ENCODE measurements around the gene PAK6. TPM values are rescaled to one million over a fixed set of nuclear protein-coding genes. Genes with fewer than 3 reads are reported as not detected.

Gene PAK6
- total RNA-seq, 1 donor from 2014 or later, result 13.2 TPM

DNA sequence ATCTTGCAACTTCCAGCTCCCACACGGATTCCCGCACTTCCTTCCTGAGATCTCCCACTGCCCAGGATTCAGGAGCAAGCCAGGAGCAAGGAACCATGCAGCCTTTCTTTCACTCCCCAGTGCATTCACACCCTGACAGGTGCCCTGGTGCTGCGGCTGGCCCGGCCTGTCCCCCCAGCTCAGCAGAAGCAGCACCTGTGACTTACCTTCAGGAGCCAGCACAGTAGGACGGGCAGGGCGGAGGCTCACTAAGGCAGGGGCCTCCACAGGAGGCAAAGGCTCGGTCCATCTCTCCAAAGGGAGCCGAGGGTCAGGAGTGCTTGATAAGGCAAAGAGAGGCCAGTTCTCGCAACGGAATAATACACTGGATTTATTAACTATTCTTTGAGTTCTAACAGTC, 39.2 kb downstream of the PAK6 start:
- Mint-ChIP-seq H3K9me3 (ENCODE audit: low read depth) (no peaks in the 10 kb centered on the region), H3K27me3 (peaks cover 31% of the 10 kb centered on the region), H3K36me3 (ENCODE audit: insufficient read depth) (peaks cover 3% of the 10 kb centered on the region), H3K27ac (peak overlapping the region; percentile 30), H3K4me3 (ENCODE audit: low read depth) (no peak overlapping the region), H3K4me1 (ENCODE audit: low read depth) (peaks cover 12% of the 10 kb centered on the region)
- DNase-seq (ENCODE audit: low spot score, unreplicated experiment), result no peak
- TF ChIP-seq, protein P1, sequence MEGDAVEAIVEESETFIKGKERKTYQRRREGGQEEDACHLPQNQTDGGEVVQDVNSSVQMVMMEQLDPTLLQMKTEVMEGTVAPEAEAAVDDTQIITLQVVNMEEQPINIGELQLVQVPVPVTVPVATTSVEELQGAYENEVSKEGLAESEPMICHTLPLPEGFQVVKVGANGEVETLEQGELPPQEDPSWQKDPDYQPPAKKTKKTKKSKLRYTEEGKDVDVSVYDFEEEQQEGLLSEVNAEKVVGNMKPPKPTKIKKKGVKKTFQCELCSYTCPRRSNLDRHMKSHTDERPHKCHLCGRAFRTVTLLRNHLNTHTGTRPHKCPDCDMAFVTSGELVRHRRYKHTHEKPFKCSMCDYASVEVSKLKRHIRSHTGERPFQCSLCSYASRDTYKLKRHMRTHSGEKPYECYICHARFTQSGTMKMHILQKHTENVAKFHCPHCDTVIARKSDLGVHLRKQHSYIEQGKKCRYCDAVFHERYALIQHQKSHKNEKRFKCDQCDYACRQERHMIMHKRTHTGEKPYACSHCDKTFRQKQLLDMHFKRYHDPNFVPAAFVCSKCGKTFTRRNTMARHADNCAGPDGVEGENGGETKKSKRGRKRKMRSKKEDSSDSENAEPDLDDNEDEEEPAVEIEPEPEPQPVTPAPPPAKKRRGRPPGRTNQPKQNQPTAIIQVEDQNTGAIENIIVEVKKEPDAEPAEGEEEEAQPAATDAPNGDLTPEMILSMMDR (IDR thresholded peaks at IDR 0.05; ENCODE audit: unreplicated experiment), result no peak

DNA sequence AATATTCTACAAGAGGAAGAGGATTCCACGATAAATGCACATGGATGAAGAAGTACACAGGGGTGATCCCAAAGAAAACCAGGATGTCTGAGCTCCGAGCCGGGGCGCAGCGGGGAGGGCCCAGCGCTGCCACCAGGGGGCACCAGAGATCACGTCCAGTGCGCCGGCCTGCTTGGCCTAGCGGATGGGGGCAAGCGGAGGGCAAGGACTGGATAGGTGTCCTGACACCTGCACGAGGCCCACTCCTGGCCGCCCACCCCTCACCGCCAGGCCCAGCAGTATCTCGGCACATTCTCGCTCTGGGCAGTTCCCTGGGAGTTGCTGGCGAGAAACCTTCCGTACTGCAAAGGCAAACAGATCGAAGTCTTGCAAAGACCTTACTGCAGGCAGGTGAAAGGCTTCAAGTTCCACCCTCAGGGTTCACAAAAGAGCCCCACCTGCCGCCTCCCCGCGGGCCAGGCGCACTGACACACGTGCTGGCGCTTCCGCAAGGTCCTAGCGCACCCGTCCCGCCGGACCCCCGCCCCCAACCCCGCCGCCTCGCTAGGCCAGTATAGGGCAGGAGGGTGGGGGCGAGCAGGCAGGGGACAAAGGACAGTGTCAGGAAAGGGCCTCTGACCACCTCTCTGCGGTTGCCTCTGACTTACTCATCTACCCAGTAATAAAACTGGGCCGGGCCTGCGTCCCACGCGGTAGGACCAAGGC, 40.7 kb downstream of the PAK6 start:
- Mint-ChIP-seq H3K27ac (peak overlapping the region; percentile 31), H3K4me1 (ENCODE audit: low read depth) (peaks cover 12% of the 10 kb centered on the region), H3K4me3 (ENCODE audit: low read depth) (no peak overlapping the region), H3K36me3 (ENCODE audit: insufficient read depth) (peaks cover 3% of the 10 kb centered on the region), H3K27me3 (peaks cover 44% of the 10 kb centered on the region), H3K9me3 (ENCODE audit: low read depth) (no peaks in the 10 kb centered on the region)
- TF ChIP-seq, protein P1 (IDR thresholded peaks at IDR 0.05; ENCODE audit: unreplicated experiment), result peak; percentile 99
- DNase-seq (ENCODE audit: low spot score, unreplicated experiment), result peak; percentile 85

GRCh38 chr15:40280260-40281056, 41.6 kb downstream of the PAK6 start:
- no peaks in the 10 kb centered on the region for H3K9me3 Mint-ChIP-seq (ENCODE audit: low read depth)
- DNase-seq (ENCODE audit: low spot score, unreplicated experiment), result no peak
- no peak overlapping the region for H3K4me3 Mint-ChIP-seq (ENCODE audit: low read depth)
- H3K4me1 Mint-ChIP-seq (ENCODE audit: low read depth), result peaks cover 12% of the 10 kb centered on the region
- no peaks in the 10 kb centered on the region for H3K36me3 Mint-ChIP-seq (ENCODE audit: insufficient read depth)
- TF ChIP-seq, protein P1 (IDR thresholded peaks at IDR 0.05; ENCODE audit: unreplicated experiment), result no peak
- peaks cover 53% of the 10 kb centered on the region for H3K27me3 Mint-ChIP-seq
- H3K27ac Mint-ChIP-seq, result peak overlapping the region; percentile 8

GRCh38 chr15:40281057-40281800, 42.4 kb downstream of the PAK6 start:
- Mint-ChIP-seq H3K4me1 (ENCODE audit: low read depth) (peaks cover 12% of the 10 kb centered on the region), H3K36me3 (ENCODE audit: insufficient read depth) (no peaks in the 10 kb centered on the region), H3K9me3 (ENCODE audit: low read depth) (no peaks in the 10 kb centered on the region), H3K27ac (peak overlapping the region; percentile 79), H3K4me3 (ENCODE audit: low read depth) (peak overlapping the region; percentile 42), H3K27me3 (peaks cover 60% of the 10 kb centered on the region)
- no peak for DNase-seq (ENCODE audit: low spot score, unreplicated experiment)
- TF ChIP-seq, protein P1 (IDR thresholded peaks at IDR 0.05; ENCODE audit: unreplicated experiment), result no peak

- Mint-ChIP-seq H3K36me3 (ENCODE audit: insufficient read depth) (no peaks in the 10 kb centered on the region), H3K27me3 (peaks cover 63% of the 10 kb centered on the region), H3K9me3 (ENCODE audit: low read depth) (no peaks in the 10 kb centered on the region), H3K27ac (no peak overlapping the region), H3K4me3 (ENCODE audit: low read depth) (no peak overlapping the region), H3K4me1 (ENCODE audit: low read depth) (peaks cover 12% of the 10 kb centered on the region)
- TF ChIP-seq, protein P1 (IDR thresholded peaks at IDR 0.05; ENCODE audit: unreplicated experiment), result no peak
- no peak for DNase-seq (ENCODE audit: low spot score, unreplicated experiment)
Observed at GRCh38 chr15:40281801-40282146, 42.9 kb downstream of the PAK6 start.

All from progenitor cell of endocrine pancreas (in vitro differentiated cells).